ENCODE results near the gene ARHGAP18. TPM values are rescaled to one million over a fixed set of nuclear protein-coding genes. Genes with fewer than 3 reads are reported as not detected.

ARHGAP18 gene
- polyA plus RNA-seq, 1 donor = 52.8 TPM

DNA sequence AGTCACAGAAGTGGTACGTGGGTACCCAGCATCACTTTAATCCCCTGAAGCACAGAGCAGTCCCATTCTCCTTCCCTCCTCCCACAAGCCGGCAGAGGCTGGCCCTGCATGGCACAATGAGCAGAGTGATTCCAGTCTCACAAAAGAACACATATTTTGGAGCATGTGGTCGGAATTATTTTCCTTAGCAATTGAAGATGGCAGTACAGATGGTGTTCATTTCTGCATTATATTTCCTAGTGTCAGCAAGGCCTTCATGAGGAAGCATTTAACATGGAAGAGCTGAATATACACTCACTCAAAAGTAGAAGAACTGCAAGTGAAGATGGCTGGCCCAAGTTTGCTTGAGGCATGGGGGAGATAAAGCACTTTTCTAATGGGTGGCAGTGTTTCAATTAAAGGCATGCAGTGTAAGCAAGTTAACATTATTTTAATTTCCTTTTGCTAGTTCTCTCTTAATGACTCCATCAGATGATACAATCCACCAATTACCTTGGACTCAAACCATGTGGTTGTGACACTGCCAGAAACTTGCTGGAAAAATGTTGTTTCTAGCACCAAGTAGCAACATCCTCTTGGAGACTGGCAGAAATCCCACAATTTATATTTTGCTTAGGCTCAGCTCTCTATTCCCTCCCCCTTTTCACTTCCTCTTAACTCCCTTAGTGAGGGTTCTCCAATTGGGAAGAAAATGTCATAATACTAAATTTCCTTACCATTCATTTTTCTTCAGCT, 74.4 kb downstream of the ARHGAP18 start:
- Histone ChIP-seq H3K9me3 (ENCODE audit: control insufficient read depth, low read depth, low read length) (no peaks in the 10 kb centered on the region), H3K4me3 (ENCODE audit: low read length) (no peak overlapping the region), H3K4me1 (ENCODE audit: control insufficient read depth, insufficient read depth, low read length) (no peaks in the 10 kb centered on the region), H3K27ac (ENCODE audit: low read length) (no peak overlapping the region), H3K27me3 (ENCODE audit: control insufficient read depth, insufficient read depth, low read length) (no peaks in the 10 kb centered on the region), H3K36me3 (ENCODE audit: control insufficient read depth, insufficient read depth, low read length) (peaks cover 11% of the 10 kb centered on the region)
- WGBS (ENCODE audit: insufficient coverage, low lambda C conversion rate) = 100% methylated on average over 1 of the region's 3 CpGs
- DNase-seq = peak; percentile 37 to 45

DNA sequence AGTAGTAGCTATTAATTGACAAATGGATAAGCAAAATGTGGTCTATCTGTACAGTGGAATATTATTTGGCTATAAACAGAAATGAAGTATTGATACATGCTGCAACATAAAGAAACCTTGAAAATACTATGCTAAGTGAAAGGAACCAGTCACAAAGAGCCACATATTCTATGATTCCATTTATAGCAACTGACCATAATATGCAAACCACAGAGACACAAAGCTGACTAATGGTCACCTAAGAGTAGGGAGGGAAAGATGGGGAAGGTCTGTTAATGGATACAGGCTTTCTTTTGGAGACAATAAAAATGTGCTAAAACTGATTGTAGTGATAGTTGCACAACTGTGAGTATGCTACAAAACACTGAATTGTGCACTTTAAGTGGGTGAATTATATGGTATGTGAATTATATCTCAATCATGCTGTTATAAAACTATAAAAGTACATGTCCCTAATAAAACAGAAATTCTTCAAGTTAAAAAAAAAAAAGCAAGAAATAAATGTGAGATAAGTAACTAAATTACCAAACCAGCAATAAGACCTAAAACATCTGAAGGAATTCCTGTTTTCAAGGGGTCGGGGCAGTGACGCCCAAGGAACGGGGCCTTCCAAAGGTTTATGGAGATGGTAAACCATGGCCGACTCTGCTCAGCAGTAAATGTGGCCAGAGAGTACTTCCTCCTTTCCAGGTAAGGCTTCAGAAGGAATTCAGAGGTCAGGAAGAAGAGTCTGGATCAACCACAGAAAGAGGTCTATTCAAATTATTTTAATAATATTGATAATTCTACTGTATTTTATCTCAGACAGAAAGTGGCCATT, 75.4 kb downstream of the ARHGAP18 start:
- Histone ChIP-seq H3K27ac (ENCODE audit: low read length) (no peak overlapping the region), H3K27me3 (ENCODE audit: control insufficient read depth, insufficient read depth, low read length) (no peaks in the 10 kb centered on the region), H3K4me1 (ENCODE audit: control insufficient read depth, insufficient read depth, low read length) (no peaks in the 10 kb centered on the region), H3K4me3 (ENCODE audit: low read length) (no peak overlapping the region), H3K36me3 (ENCODE audit: control insufficient read depth, insufficient read depth, low read length) (peaks cover 12% of the 10 kb centered on the region), H3K9me3 (ENCODE audit: control insufficient read depth, low read depth, low read length) (no peaks in the 10 kb centered on the region)
- WGBS (ENCODE audit: insufficient coverage, low lambda C conversion rate) = no CpG with 5 or more reads among the region's 4 CpGs
- DNase-seq = no peak

DNA sequence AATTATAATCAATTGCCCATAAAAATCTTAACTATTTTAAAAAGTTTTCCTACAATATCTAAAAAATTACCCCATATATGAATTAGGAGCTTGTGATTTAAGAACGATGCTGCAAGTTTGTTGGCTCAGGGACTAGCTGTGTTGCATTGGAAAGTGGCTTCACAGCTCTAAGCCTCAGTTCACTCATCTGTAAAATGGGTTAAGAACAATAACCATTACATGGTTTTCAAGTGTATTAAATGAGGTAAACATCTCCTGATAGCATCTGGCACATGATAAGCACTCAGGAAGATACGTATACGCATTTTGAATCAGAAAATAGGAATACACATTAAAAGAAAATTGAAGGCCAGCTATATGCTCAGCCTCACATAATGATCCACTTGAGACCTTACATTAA, 76.4 kb downstream of the ARHGAP18 start:
- Histone ChIP-seq H3K27me3 (ENCODE audit: control insufficient read depth, insufficient read depth, low read length) (no peaks in the 10 kb centered on the region), H3K36me3 (ENCODE audit: control insufficient read depth, insufficient read depth, low read length) (peaks cover 16% of the 10 kb centered on the region), H3K4me3 (ENCODE audit: low read length) (no peak overlapping the region), H3K4me1 (ENCODE audit: control insufficient read depth, insufficient read depth, low read length) (no peaks in the 10 kb centered on the region), H3K9me3 (ENCODE audit: control insufficient read depth, low read depth, low read length) (no peaks in the 10 kb centered on the region), H3K27ac (ENCODE audit: low read length) (no peak overlapping the region)
- no peak for DNase-seq
- WGBS (ENCODE audit: insufficient coverage, low lambda C conversion rate) = 100% methylated on average over 1 of the region's 3 CpGs

DNA sequence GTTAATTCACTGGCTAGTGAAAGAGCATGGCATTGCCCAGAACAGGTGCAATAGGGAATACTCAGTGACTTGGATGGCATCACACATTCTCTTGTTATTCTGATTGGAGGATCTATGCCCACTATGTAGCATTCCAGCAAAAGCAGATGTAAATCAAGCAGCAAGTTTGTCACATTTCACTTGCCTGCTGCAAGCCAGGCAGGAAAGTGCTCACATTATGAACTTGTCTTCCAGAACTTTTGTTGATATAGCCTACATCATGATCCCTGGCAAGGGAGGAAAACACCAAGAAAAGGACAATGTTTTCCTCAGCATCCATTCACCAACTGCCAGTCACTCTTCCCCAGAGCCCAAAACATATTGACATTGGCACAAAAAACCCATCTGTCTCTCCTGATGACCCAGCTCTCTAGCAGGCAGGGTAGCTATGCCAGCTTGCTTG, 77.8 kb downstream of the ARHGAP18 start:
- no peaks in the 10 kb centered on the region for H3K4me1 ChIP-seq (ENCODE audit: control insufficient read depth, insufficient read depth, low read length)
- H3K36me3 ChIP-seq (ENCODE audit: control insufficient read depth, insufficient read depth, low read length) = peaks cover 24% of the 10 kb centered on the region
- DNase-seq = no peak
- H3K9me3 ChIP-seq (ENCODE audit: control insufficient read depth, low read depth, low read length) = no peaks in the 10 kb centered on the region
- no peak overlapping the region for H3K4me3 ChIP-seq (ENCODE audit: low read length)
- H3K27me3 ChIP-seq (ENCODE audit: control insufficient read depth, insufficient read depth, low read length) = no peaks in the 10 kb centered on the region
- no peak overlapping the region for H3K27ac ChIP-seq (ENCODE audit: low read length)

- peaks cover 24% of the 10 kb centered on the region for H3K36me3 ChIP-seq (ENCODE audit: control insufficient read depth, insufficient read depth, low read length)
- H3K27ac ChIP-seq (ENCODE audit: low read length) = no peak overlapping the region
- no peak overlapping the region for H3K4me3 ChIP-seq (ENCODE audit: low read length)
- no peaks in the 10 kb centered on the region for H3K4me1 ChIP-seq (ENCODE audit: control insufficient read depth, insufficient read depth, low read length)
- WGBS (ENCODE audit: insufficient coverage, low lambda C conversion rate) = 86% methylated on average over 3 of the region's 3 CpGs
- H3K27me3 ChIP-seq (ENCODE audit: control insufficient read depth, insufficient read depth, low read length) = no peaks in the 10 kb centered on the region
- H3K9me3 ChIP-seq (ENCODE audit: control insufficient read depth, low read depth, low read length) = no peaks in the 10 kb centered on the region
- no peak for DNase-seq
Measured at GRCh38 chr6:129631070-129631469, 78.9 kb downstream of the ARHGAP18 start.

- Histone ChIP-seq H3K4me1 (ENCODE audit: control insufficient read depth, insufficient read depth, low read length) (no peaks in the 10 kb centered on the region), H3K27ac (ENCODE audit: low read length) (no peak overlapping the region), H3K4me3 (ENCODE audit: low read length) (no peak overlapping the region), H3K9me3 (ENCODE audit: control insufficient read depth, low read depth, low read length) (no peaks in the 10 kb centered on the region), H3K27me3 (ENCODE audit: control insufficient read depth, insufficient read depth, low read length) (no peaks in the 10 kb centered on the region), H3K36me3 (ENCODE audit: control insufficient read depth, insufficient read depth, low read length) (peaks cover 22% of the 10 kb centered on the region)
- WGBS (ENCODE audit: insufficient coverage, low lambda C conversion rate) = 100% methylated on average over 1 of the region's 1 CpG
- DNase-seq = no peak
Measured at GRCh38 chr6:129630596-129630995, 79.4 kb downstream of the ARHGAP18 start.

GRCh38 chr6:129628101-129628815, 81.7 kb downstream of the ARHGAP18 start:
- WGBS (ENCODE audit: insufficient coverage, low lambda C conversion rate) = 100% methylated on average over 1 of the region's 2 CpGs
- no peaks in the 10 kb centered on the region for H3K9me3 ChIP-seq (ENCODE audit: control insufficient read depth, low read depth, low read length)
- no peaks in the 10 kb centered on the region for H3K4me1 ChIP-seq (ENCODE audit: control insufficient read depth, insufficient read depth, low read length)
- peaks cover 21% of the 10 kb centered on the region for H3K36me3 ChIP-seq (ENCODE audit: control insufficient read depth, insufficient read depth, low read length)
- no peak overlapping the region for H3K27ac ChIP-seq (ENCODE audit: low read length)
- no peaks in the 10 kb centered on the region for H3K27me3 ChIP-seq (ENCODE audit: control insufficient read depth, insufficient read depth, low read length)
- DNase-seq = no peak
- no peak overlapping the region for H3K4me3 ChIP-seq (ENCODE audit: low read length)

GRCh38 chr6:129624488-129624887, 85.5 kb downstream of the ARHGAP18 start:
- WGBS (ENCODE audit: insufficient coverage, low lambda C conversion rate) = no CpG with 5 or more reads among the region's 5 CpGs
- no peak overlapping the region for H3K27ac ChIP-seq (ENCODE audit: low read length)
- H3K4me3 ChIP-seq (ENCODE audit: low read length) = no peak overlapping the region
- DNase-seq = no peak
- H3K27me3 ChIP-seq (ENCODE audit: control insufficient read depth, insufficient read depth, low read length) = no peaks in the 10 kb centered on the region
- no peaks in the 10 kb centered on the region for H3K9me3 ChIP-seq (ENCODE audit: control insufficient read depth, low read depth, low read length)
- no peaks in the 10 kb centered on the region for H3K4me1 ChIP-seq (ENCODE audit: control insufficient read depth, insufficient read depth, low read length)
- H3K36me3 ChIP-seq (ENCODE audit: control insufficient read depth, insufficient read depth, low read length) = peaks cover 28% of the 10 kb centered on the region

- no peak for DNase-seq
- H3K27ac ChIP-seq (ENCODE audit: low read length) = no peak overlapping the region
- WGBS (ENCODE audit: insufficient coverage, low lambda C conversion rate) = 100% methylated on average over 2 of the region's 3 CpGs
Measured at GRCh38 chr6:129623008-129623732, 86.8 kb downstream of the ARHGAP18 start.

GRCh38 chr6:129621252-129621651, 88.7 kb downstream of the ARHGAP18 start:
- Histone ChIP-seq H3K27ac (ENCODE audit: low read length) (no peak overlapping the region), H3K4me3 (ENCODE audit: low read length) (no peak overlapping the region), H3K36me3 (ENCODE audit: control insufficient read depth, insufficient read depth, low read length) (peaks cover 16% of the 10 kb centered on the region), H3K9me3 (ENCODE audit: control insufficient read depth, low read depth, low read length) (no peaks in the 10 kb centered on the region), H3K27me3 (ENCODE audit: control insufficient read depth, insufficient read depth, low read length) (no peaks in the 10 kb centered on the region), H3K4me1 (ENCODE audit: control insufficient read depth, insufficient read depth, low read length) (no peaks in the 10 kb centered on the region)
- no peak for DNase-seq
- 100% methylated on average over 1 of the region's 4 CpGs for WGBS (ENCODE audit: insufficient coverage, low lambda C conversion rate)

More at GRCh38 chr6:129623008-129623732, 86.8 kb downstream of the ARHGAP18 start:
- Histone ChIP-seq H3K4me1 (ENCODE audit: control insufficient read depth, insufficient read depth, low read length) (no peaks in the 10 kb centered on the region), H3K4me3 (ENCODE audit: low read length) (no peak overlapping the region), H3K36me3 (ENCODE audit: control insufficient read depth, insufficient read depth, low read length) (peaks cover 23% of the 10 kb centered on the region), H3K9me3 (ENCODE audit: control insufficient read depth, low read depth, low read length) (no peaks in the 10 kb centered on the region), H3K27me3 (ENCODE audit: control insufficient read depth, insufficient read depth, low read length) (no peaks in the 10 kb centered on the region)
